ENCODE data around the gene NEU3. TPM values are rescaled to one million over a fixed set of nuclear protein-coding genes. Genes with fewer than 3 reads are reported as not detected.
"Not testable (repeated sequence)": the region's sequence is repeated elsewhere in the genome, so short reads cannot be mapped to it uniquely, and the experiment has no call there.

The NEU3 gene
- total RNA-seq, 1 experiment from 2014 or later, result 24.4 TPM

- DNase-seq (ENCODE audit: low read depth), result no peak
Observed at GRCh38 chr11:75029836-75030631, 41.3 kb downstream of the NEU3 start.

DNA sequence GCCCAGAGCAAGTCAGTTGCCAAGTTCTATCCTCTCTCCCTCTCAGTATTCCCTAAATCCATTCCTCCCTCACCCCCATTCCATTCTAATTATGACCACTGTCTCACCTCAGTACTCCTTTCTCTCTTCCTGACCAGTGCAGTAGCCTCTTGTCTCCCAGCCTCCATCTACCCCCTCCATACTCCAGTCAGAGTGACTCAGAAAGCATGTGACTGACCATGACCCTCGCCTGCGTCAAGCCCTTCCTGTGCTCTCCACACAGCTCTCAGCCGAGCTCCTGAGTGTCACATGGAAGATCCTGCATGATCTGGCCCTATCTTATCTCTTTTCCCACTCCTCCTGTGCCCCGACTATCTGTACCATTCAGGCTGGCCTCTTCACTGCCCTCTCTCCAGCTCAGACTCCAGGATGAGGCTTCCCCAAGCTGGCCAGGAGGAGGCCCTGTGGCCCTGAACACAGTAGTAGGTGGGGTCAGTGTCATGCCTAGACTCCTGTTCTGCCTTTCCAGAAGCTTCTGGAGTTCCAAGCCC lies 42.6 kb downstream of the NEU3 start:
- DNase-seq (ENCODE audit: low read depth), result peak; percentile 91

- DNase-seq (ENCODE audit: low read depth), result peak; percentile 74
Observed at GRCh38 chr11:75031771-75032549, 43.2 kb downstream of the NEU3 start.

GRCh38 chr11:75032550-75032935 lies 43.8 kb downstream of the NEU3 start:
- DNase-seq (ENCODE audit: low read depth), result no peak

DNA sequence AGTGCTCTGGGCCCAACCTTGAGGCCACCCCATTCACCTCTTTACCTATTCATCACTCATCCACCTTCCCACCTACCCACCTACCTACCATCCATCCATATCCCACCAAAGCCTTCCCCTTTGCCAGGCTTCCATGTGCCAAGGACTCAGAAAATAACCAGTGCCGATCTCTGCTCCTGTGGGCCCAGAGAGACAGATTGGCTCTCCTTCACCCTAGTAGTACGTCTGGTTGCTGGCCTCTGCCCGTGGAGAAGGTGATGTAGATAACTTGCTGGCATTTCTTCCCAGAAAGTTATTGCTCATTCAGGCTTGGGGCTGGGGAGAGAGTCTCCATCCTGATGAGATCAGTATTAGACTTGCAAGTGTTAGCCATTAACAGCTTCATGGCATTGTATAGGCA lies 45.2 kb downstream of the NEU3 start:
- no peak for DNase-seq (ENCODE audit: low read depth)

DNA sequence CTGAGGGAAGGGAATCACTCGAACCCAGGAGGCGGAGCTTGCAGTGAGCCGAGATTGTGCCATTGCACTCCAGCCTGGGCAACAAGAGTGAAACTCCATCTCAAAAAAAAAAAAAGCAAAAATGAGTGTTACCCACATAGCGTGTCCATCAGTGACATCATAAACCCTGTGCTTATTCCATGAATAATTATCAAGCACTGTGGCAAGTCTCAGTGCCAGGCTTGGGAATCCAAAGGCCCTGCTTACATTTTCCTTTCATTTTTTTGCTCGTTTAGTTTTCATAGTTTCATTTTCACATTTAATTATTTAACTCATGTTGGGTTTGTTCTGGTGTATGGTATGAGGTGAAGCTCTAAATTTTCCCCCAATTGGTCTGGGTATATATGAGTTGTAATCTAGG lies 46.5 kb downstream of the NEU3 start:
- DNase-seq (ENCODE audit: low read depth), result no peak

GRCh38 chr11:75035911-75036565 lies 47.3 kb downstream of the NEU3 start:
- DNase-seq (ENCODE audit: low read depth), result peak; percentile 48

GRCh38 chr11:75040167-75040770 lies 51.5 kb downstream of the NEU3 start:
- no peak for DNase-seq (ENCODE audit: low read depth)

DNA sequence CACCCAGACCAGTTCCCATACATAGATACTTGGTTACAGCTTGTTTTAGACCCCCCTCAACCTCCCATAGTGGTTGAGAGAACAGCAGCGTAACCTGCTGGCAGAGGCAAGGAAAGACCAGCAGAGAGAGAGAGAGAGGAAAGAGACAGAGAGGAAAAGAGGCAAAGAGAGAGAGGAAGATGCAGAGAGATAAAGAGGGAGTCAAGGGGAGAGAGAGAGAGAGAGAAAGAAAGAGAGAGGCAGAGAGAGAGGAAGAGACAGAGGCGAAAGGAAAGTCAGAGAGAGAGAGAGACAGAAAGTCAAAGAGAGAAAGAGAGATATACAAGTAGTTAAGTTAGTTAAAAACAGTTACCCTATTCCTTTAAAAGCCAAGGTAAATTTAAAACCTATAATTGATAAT lies 52.5 kb downstream of the NEU3 start:
- DNase-seq (ENCODE audit: low read depth), result no peak

GRCh38 chr11:75041821-75042220 lies 53.1 kb downstream of the NEU3 start:
- DNase-seq (ENCODE audit: low read depth), result not testable (repeated sequence)

- not testable (repeated sequence) for DNase-seq (ENCODE audit: low read depth)
Observed at GRCh38 chr11:75044381-75045170, 55.8 kb downstream of the NEU3 start.

- not testable (repeated sequence) for DNase-seq (ENCODE audit: low read depth)
Observed at GRCh38 chr11:75046668-75047067, 57.9 kb downstream of the NEU3 start.

DNA sequence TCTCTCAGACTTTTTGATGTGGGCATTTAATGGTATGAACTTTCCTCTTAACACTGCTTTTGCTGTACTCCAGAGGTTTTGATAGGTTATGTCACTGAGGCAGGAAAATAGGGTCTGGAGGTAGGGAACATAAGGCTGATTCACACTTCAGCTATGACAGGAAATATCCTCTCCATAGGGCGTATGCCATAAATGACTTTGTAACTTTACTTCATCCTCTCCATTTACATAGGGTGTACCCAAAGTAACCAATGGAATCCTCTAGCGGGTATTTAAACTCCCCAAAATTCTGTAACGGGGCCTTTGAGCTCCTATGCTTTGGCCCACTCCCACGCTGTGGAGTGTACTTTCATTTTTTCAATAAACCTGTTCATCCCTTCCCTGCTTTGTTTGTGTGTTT lies 58.5 kb downstream of the NEU3 start:
- DNase-seq (ENCODE audit: low read depth), result peak; percentile 50

DNA sequence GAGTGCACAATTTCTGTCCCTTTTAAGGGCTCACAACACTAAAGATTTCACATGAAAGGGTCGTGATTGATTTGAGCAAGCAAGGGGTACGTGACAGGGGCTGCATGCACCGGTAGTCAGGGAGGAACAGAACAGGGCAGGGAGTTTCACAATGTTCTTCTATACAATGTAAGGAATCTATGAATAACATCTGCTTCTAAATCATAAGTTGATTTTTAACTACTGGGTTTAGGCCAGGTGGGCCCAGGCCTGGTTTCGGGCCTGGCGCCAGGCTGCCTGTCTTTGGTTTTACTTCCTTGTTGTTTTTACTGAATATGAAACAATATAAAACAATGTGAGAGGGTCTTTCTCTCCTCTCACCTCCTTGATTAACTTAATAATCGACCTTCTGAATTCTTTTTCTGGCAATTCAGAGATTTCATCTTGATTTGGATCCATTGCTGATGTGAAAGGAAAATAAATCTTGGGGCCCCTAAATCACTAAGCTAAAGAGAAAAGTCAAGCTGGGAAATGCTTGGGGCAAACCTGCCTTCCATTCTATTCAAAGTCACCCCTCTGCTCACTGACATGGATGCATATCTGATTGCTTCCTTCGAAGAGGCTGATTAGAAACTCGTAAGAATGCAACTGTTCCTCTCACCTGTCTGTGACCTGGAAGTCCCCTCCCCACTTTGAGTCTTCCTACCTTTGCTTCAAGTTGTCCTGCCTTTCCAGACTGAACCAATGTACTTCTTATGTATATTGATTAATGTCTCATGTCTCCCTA lies 61.0 kb downstream of the NEU3 start:
- not testable (repeated sequence) for DNase-seq (ENCODE audit: low read depth)

GRCh38 chr11:75050516-75050915 lies 61.8 kb downstream of the NEU3 start:
- no peak for DNase-seq (ENCODE audit: low read depth)

- peak; percentile 86 for DNase-seq (ENCODE audit: low read depth)
Observed at GRCh38 chr11:75051043-75051442, 62.3 kb downstream of the NEU3 start.

- DNase-seq (ENCODE audit: low read depth), result no peak
Observed at GRCh38 chr11:75052457-75052856, 63.7 kb downstream of the NEU3 start.

DNA sequence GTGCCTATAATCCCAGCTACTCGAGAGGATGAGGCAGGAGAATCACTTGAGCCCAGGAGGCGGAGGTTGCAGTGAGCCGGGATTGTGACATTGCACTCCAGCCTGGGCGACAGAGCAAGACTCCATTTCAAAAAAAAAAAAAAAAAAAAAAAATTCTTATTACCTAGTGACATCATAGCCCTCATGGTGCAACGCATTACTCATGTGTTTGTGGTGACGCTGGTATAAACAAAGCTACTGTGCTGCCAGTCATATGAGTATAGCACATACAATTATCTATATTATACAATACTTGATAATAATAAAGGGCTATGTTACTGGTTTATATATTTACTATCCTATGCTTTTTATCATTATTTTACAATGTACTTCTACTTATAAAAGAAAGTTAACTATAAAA lies 66.8 kb downstream of the NEU3 start:
- no peak for DNase-seq (ENCODE audit: low read depth)

DNA sequence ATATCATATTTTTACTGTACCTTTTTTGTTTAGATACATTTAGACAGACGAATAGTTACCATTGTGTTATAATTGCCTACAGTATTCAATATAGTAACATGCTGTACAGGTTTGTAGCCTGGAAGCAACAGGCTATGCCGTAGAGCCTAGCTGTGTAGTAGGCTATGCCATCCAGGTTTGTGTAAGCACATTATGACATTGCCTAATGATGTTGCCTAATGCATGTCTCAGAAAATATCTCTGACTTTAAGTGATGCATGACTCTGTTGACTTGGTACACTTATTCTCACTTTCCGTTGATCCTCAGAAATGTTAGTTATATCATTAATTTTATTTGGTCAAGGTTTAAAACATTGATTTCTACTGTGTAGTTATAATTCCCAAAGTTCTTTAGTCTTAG lies 68.1 kb downstream of the NEU3 start:
- no peak for DNase-seq (ENCODE audit: low read depth)

- no peak for DNase-seq (ENCODE audit: low read depth)
Observed at GRCh38 chr11:75059299-75059698, 70.6 kb downstream of the NEU3 start.
